Activated CD8-positive, alpha-beta memory T cell treated with anti-CD3 and anti-CD28 coated beads, Interleukin-2, amount 50 U/mL, for 48 hours (primary cell): ENCODE measurements around the gene SMC1B.
"Not testable (repeated sequence)": the region's sequence is repeated elsewhere in the genome, so short reads cannot be mapped to it uniquely, and the experiment has no call there.

Experiments used
- DNase-seq: peaks from one replicate; pipeline ENCODE4 v3.0.0-alpha.2; 2020

SMC1B gene

GRCh38 chr22:45418056-45418769 is 4.8 kb upstream of the SMC1B start:
- peak; percentile 37 for DNase-seq

- no peak for DNase-seq
These were observed 409 bp downstream of the SMC1B start for GRCh38 chr22:45413013-45413367.

GRCh38 chr22:45407793-45408192 is 5.6 kb downstream of the SMC1B start:
- no peak for DNase-seq

GRCh38 chr22:45402466-45402985 is 10.9 kb downstream of the SMC1B start:
- no peak for DNase-seq

- DNase-seq = no peak
These were observed 13.5 kb downstream of the SMC1B start for GRCh38 chr22:45399712-45400445.

GRCh38 chr22:45398214-45398613 is 15.2 kb downstream of the SMC1B start:
- DNase-seq = no peak

GRCh38 chr22:45397806-45398205 is 15.6 kb downstream of the SMC1B start:
- DNase-seq = no peak

GRCh38 chr22:45389546-45389945 is 23.9 kb downstream of the SMC1B start:
- no peak for DNase-seq

- no peak for DNase-seq
These were observed 32.1 kb downstream of the SMC1B start for GRCh38 chr22:45381348-45381747.

- no peak for DNase-seq
These were observed 36.7 kb downstream of the SMC1B start for GRCh38 chr22:45376703-45377102.

- DNase-seq = no peak
These were observed 37.4 kb downstream of the SMC1B start for GRCh38 chr22:45376009-45376408.

GRCh38 chr22:45373592-45373991 is 39.8 kb downstream of the SMC1B start:
- DNase-seq = not testable (repeated sequence)

GRCh38 chr22:45366713-45367112 is 46.7 kb downstream of the SMC1B start:
- DNase-seq = no peak

GRCh38 chr22:45359627-45360026 is 53.8 kb downstream of the SMC1B start:
- DNase-seq = no peak

GRCh38 chr22:45358127-45358526 is 55.3 kb downstream of the SMC1B start:
- DNase-seq = no peak

GRCh38 chr22:45357490-45357889 is 55.9 kb downstream of the SMC1B start:
- no peak for DNase-seq

GRCh38 chr22:45353786-45354185 is 59.6 kb downstream of the SMC1B start:
- DNase-seq = no peak

- DNase-seq = not testable (repeated sequence)
These were observed 60.6 kb downstream of the SMC1B start for GRCh38 chr22:45352757-45353156.

GRCh38 chr22:45351956-45352355 is 61.4 kb downstream of the SMC1B start:
- no peak for DNase-seq

- DNase-seq = no peak
These were observed 63.5 kb downstream of the SMC1B start for GRCh38 chr22:45349916-45350315.

GRCh38 chr22:45344334-45344733 is 69.1 kb downstream of the SMC1B start:
- no peak for DNase-seq

- DNase-seq = no peak
These were observed 70.3 kb downstream of the SMC1B start for GRCh38 chr22:45343143-45343542.

- DNase-seq = peak; percentile 71
These were observed 71.9 kb downstream of the SMC1B start for GRCh38 chr22:45341498-45341897.

- peak; percentile 18 for DNase-seq
These were observed 73.1 kb downstream of the SMC1B start for GRCh38 chr22:45340323-45340722.
